Measurements from ENCODE around the gene EPG5. TPM values are rescaled to one million over a fixed set of nuclear protein-coding genes. Genes with fewer than 3 reads are reported as not detected.

The EPG5 gene
- polyA plus RNA-seq, 1 experiment: 37.8 TPM

DNA sequence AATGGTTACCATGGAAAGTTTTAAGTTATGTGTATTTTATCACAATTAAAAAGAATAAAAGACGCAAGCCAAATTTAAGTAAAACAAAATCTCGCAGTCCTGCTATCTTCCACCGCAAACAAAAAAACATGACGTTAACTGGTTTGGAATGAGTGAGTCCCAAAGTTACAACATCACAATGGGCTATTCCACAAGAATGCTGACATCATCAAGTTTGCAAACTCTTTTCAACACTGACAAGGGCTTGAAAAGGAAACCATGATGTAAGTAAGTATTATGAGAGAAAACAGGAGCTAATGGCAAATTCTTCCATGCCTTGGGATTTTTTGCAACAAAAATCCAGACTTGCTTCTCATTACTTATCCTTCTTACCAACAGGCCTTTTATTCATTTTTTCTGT is 110.6 kb downstream of the EPG5 start:
- no peak for TF ChIP-seq CTCF (IDR thresholded peaks at IDR 0.05; ENCODE audit: insufficient read depth, low read depth, low read length)
- POLR2A ChIA-PET: no interaction called here
- Histone ChIP-seq H3K27me3 (ENCODE audit: control insufficient read depth, insufficient read depth, low read length) (no peaks in the 10 kb centered on the region), H3K4me3 (ENCODE audit: low read depth, low read length) (no peak overlapping the region), H3K36me3 (ENCODE audit: control insufficient read depth, insufficient read depth, low read length) (peaks cover 30% of the 10 kb centered on the region)
- DNase-seq (ENCODE audit: low read depth): no peak
- CTCF ChIA-PET: interaction anchor here (1.1 to 3.1 kb wide), 2 partner anchors 23 to 192 kb away, joined by 3 to 21 read pairs; no protein-coding TSS in a partner anchor

- no peak for TF ChIP-seq CTCF (IDR thresholded peaks at IDR 0.05; ENCODE audit: insufficient read depth, low read depth, low read length)
- ChIA-PET CTCF (interaction anchor here (0.6 to 2.6 kb wide), 3 partner anchors 12 to 272 kb away, joined by 3 to 9 read pairs (median 3); no protein-coding TSS in a partner anchor), POLR2A (no interaction called here)
- H3K4me3 ChIP-seq (ENCODE audit: low read depth, low read length): no peak overlapping the region
- H3K27me3 ChIP-seq (ENCODE audit: control insufficient read depth, insufficient read depth, low read length): no peaks in the 10 kb centered on the region
- DNase-seq (ENCODE audit: low read depth): no peak
- H3K36me3 ChIP-seq (ENCODE audit: control insufficient read depth, insufficient read depth, low read length): peaks cover 33% of the 10 kb centered on the region
These were observed 113.0 kb downstream of the EPG5 start for GRCh38 chr18:45854036-45854586.

DNA sequence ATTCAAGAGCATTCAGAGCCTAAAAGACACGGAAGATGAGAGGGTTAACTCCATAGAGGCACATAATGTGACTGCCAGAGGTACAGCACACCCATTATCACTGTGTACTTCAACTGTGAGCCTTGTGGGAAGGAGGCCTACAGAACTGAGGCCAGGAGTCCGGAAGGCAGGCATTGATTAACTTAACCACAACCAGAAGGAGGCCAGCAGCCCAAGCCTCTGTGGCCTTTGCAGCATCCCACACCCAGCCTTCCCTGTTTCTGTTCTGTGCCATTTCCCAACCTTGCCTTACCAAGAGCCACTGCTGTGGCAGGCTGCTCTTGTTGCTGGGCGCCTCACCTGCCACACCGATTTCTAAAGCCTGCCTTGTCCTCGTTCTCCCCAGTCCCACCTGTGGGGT is 114.5 kb downstream of the EPG5 start:
- no peak for TF ChIP-seq CTCF (IDR thresholded peaks at IDR 0.05; ENCODE audit: insufficient read depth, low read depth, low read length)
- no peak overlapping the region for H3K4me3 ChIP-seq (ENCODE audit: low read depth, low read length)
- CTCF ChIA-PET: interaction anchor here (0.7 to 2.6 kb wide), 3 partner anchors 13 to 76 kb away, joined by 4 to 9 read pairs (median 5); no protein-coding TSS in a partner anchor
- POLR2A ChIA-PET: no interaction called here
- DNase-seq (ENCODE audit: low read depth): no peak
- no peaks in the 10 kb centered on the region for H3K27me3 ChIP-seq (ENCODE audit: control insufficient read depth, insufficient read depth, low read length)
- peaks cover 31% of the 10 kb centered on the region for H3K36me3 ChIP-seq (ENCODE audit: control insufficient read depth, insufficient read depth, low read length)

GRCh38 chr18:45851161-45851925 is 115.8 kb downstream of the EPG5 start:
- Histone ChIP-seq H3K27me3 (ENCODE audit: control insufficient read depth, insufficient read depth, low read length) (no peaks in the 10 kb centered on the region), H3K4me3 (ENCODE audit: low read depth, low read length) (no peak overlapping the region), H3K36me3 (ENCODE audit: control insufficient read depth, insufficient read depth, low read length) (peaks cover 29% of the 10 kb centered on the region)
- DNase-seq (ENCODE audit: low read depth): no peak
- no peak for TF ChIP-seq CTCF (IDR thresholded peaks at IDR 0.05; ENCODE audit: insufficient read depth, low read depth, low read length)
- POLR2A ChIA-PET: no interaction called here
- CTCF ChIA-PET: interaction anchor here (0.9 to 2.5 kb wide), 6 partner anchors 12 to 160 kb away, joined by 4 to 10 read pairs (median 5); no protein-coding TSS in a partner anchor

DNA sequence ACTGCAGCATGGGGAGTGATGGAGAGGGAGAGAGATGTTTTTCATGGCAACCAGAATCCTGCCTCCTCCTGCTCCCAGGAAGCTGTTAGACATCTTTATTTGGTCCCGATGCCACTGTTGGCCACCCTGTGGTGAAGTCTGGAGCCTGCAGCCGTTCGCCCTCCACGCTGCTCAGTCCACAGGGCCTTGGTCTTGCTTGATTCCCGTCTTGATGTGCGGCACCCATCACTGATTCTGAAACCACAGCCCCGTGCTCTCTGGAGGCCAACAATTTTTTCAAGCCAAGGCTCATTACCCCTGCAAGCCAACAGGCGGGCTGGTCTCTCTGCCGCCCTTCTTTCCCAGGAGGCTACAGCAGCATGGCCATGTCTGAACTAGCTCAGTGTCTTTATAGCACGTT is 117.1 kb downstream of the EPG5 start:
- no peaks in the 10 kb centered on the region for H3K27me3 ChIP-seq (ENCODE audit: control insufficient read depth, insufficient read depth, low read length)
- ChIA-PET CTCF (interaction anchor here (1.0 to 2.5 kb wide), 6 partner anchors 10 to 161 kb away, joined by 3 to 10 read pairs (median 4); no protein-coding TSS in a partner anchor), POLR2A (no interaction called here)
- H3K36me3 ChIP-seq (ENCODE audit: control insufficient read depth, insufficient read depth, low read length): peaks cover 27% of the 10 kb centered on the region
- H3K4me3 ChIP-seq (ENCODE audit: low read depth, low read length): no peak overlapping the region
- TF ChIP-seq CTCF (IDR thresholded peaks at IDR 0.05; ENCODE audit: insufficient read depth, low read depth, low read length): peak; percentile 40
- no peak for DNase-seq (ENCODE audit: low read depth)

All from BJ (cell line).